T follicular helper cell (primary cell): ENCODE results near the gene DOK6.

Experiments
- DNase-seq: peaks from one replicate; pipeline ENCODE4 v3.0.0-alpha.2; 2020; ENCODE audit warnings: low read depth

The DOK6 gene

DNA sequence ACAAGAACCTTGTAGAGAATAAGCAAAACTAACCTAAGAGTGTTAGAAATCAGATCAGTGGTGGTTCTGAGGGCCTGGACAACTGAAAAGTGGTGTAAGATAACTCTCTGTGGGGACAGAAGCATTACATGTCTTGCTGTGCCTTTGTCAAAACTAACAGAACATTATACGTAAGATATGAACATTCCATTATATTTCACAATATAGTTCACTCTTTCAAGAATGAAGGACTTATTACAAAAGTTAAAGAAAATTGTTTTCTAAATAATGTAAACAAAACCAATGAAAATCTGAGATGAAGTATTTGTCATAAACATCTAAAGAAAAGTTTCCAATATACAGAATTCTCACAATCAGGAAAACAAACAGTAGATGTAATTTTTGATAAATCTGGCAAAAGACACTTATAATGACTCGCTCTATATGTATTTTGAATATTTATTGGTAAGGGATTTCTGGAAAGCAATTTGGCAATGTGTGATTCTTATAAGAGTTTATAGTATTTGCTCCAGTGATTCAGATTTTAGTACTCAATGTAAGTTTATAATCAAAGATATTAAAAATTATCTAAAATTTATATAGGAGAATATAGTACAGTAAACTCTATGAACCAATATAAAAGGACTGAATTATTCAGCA is 288.6 kb downstream of the DOK6 start:
- DNase-seq, result no peak

DNA sequence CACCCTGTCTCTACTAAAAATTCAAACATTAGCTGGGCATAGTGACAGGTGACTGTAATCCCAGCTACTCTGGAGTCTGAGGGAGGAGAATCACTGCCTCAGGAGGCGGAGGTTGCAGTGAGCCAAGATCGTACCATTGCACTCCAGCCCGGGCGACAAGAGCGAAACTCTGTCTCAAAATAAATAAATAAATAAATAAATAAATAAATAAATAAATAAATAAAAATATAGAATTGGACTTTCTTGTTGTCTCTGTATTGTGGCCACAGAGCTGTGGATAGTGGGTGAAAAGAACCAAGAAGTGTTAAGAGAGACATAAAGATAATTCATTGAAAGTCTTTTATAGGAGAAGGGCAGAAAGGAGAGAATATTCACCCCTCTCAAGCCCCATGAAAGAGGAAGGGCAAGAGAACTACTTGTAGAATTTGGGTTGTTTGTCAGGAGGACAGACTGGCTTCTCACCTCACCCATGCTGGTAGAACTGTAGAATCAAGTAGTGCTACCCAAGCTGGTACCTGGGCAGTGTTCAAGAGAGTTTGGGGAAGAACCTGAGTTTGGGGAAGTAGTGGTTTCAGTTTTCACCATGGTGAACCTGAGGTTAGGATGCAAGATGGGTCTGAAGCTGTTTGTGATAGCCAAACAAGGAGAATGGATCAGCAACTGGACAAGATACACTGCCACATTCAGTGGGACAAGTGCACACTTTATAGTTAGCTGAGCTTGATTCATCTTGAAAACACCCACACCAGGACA is 290.5 kb downstream of the DOK6 start:
- DNase-seq, result no peak

DNA sequence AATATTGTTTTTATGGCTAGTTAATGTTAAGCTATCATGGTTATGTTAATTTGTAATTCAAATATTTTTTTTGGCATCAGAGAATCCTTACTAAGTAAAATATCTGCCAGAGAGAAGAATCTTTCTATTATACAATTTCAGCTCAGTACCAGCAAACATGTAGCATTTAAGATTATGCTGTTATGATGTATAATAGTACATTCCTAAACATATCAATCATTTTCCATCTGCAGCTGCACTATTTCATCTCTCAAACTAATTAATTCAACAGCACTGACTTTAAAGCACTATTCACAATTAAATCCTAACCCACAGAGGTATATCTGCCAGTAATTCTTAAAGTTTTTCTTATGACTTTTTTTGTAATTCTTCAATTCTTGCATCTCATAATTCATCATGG is 296.4 kb downstream of the DOK6 start:
- DNase-seq, result no peak

DNA sequence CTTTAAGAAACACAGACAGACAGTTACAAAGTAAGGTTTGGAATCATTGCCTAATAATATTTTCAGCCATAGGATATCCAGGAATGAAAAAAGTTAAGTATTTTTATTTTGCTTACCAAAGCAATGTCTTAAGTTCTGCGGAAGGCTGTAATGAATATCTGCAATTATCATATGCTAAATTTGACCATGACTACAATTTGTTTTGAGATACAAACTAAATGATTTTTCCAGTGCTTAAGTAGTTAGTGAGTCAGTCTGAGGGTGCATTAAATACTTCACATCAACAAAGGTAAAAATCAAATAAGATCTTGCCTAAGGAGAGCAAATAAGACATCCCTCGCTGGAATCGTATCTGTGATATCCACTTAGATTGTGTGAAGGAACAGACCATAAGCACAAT is 297.0 kb downstream of the DOK6 start:
- no peak for DNase-seq

DNA sequence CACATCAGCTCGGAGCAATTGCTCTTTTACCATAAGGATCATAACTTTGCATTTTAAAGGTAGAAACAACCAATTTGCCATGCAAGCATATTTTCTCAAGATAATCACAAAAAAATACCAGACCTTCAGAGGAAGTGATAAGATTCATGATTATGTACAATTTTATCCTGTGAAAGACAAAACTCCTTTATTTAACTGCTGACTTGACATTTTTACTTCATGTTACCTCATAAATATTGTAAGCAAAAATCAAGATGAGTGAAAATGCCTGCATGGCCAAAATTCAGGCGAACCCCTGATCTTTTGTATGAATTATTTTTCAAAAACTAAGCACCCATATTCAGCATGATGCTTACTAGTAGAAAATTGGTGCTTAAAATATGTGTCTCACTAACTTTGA is 300.6 kb downstream of the DOK6 start:
- DNase-seq, result no peak

DNA sequence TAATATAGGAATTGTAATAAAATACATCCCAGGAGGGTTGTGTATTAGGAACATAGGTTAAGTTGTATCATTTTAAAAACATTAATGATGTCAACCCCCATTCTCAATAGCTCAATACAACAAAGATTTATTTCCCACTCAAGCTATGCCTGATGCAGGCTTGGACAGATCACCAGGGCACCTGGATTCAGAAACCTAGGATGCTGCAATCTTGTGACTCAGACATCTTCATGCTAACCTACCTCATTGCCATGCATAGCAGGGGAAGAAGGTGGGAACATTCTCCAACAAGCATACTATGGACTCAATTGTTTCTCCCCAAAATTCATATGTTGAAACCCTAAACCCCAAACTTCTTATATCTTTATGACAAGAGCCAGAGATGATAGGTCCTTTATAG is 302.8 kb downstream of the DOK6 start:
- DNase-seq, result no peak

DNA sequence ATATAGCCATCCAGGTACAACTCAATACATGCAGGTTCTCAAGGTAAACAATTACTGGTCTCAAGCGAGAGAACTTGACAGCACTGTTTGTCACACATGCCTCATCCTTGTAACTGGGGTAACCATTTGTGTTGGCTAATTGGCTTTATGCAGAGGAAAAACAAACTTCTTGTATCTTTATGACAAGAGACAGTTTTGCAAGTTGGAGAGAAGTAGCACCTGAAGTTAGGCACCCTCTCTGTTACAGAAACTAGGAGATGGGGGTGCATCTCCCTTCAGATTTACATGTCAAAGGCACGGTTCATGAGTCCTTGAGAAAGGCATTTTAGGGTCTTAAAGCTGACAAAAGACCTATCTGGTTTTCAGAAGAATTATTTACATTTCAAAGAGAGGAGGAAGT is 305.3 kb downstream of the DOK6 start:
- DNase-seq, result no peak

DNA sequence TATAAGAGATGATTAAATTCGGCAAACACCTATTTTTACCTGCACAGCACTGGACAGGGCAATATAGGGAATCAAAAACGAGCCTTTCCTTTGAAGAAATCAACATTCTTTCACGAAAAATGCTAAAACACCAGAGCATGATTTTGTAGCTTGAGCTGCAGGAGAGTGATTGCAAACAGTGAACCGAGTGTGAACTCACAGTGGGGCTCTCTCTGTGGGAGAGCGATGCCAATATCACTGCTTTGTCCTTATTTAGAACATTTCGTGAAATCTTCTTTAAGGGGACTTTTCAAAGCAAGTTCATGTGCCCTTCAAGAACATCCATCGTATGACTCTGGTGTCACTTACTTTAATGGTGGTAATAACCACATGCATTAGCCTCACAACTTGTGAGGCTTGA is 308.2 kb downstream of the DOK6 start:
- DNase-seq, result no peak

DNA sequence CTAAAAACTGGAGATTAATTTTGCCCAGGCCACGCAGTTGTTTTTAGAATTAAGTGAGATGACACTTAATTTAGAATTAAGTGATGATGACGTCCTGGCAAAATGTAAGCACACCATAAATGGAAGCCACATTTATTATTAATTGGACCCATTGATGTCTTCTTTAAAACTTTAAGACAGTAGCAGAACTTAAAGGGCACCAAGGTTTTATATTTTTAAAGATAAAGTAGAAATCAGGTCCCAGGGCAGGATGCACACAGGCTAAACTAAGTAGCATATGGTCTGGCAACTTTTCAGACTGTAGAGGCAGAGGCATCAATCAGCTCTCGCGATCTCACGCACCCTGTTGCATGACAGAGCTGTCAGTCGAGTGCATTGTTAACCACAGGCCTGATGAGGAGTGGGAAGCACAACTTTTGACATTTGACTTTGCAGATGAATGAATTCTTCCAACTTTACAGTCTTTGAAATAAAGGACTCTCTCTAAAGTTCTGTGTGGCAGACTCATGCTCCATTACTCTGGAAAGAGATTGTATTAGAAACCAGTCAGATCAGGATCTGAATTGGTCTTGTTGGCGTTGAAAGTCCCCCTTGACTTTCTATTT is 314.6 kb downstream of the DOK6 start:
- DNase-seq, result no peak

DNA sequence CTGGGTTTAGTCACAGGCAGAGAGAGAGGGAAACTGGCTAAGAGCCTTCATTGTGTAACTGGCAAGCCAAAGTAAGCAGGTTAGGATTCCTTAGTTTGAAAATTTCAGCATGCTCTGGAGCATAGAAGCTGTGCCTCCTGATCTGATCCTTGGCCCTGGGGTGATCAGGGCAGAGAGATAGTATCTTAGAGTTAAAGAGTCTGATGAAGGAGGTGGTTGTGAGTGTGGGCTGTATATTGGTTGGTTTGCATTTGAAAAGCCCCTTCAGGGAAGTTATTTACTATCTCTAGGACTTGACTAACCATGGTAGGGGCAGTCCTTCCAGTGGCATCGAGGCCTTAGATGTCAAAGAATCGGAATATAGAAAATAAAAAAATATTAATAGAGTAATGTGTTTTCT is 316.9 kb downstream of the DOK6 start:
- no peak for DNase-seq

DNA sequence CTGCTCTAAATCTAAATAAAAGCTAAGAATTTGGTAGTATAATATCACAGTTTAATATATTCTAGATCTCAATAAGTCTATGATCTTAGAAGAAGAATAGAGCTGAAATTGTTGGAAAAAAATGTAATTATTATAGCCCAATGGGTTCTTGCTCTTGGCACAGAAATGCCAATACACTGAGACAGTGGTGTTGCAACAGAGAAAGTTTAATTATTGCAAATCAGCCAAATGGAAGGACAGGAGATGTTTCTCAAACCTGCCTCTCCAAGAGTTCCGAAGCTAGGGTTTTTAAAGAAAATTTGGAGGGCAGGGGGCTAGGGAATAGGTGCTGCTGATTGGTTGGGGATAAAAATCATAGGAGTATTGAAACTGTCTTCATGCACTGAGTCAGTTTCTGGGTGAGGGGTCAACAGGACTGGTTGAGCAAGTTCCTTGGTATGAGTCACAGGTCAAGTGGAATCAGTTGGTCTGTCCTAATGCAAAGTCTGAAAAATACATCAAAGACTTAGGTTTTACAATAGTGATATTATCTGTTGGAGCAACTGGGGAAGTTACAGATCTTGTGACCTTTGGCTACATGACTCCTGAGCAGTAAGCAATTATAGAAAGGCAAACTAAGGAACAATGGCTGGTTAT is 318.3 kb downstream of the DOK6 start:
- DNase-seq, result no peak

DNA sequence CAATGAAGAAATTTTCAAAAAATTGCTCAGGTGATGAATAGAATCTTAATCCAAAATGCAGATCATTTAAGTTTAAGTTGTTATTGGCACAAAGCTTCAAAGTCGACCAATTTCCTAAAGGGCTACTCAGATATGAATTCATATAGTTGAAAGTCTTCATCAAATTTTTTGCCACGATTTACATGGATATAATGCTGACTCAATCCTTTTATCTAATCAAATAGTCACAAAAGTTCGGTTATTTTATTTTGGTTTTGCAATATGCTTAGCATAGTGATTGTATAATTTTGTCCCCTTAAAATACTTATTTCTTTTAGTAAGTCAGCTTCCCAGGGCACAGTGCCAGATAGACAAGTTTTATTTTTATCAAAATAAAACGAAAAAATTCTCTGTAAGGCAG is 319.7 kb downstream of the DOK6 start:
- DNase-seq, result no peak

DNA sequence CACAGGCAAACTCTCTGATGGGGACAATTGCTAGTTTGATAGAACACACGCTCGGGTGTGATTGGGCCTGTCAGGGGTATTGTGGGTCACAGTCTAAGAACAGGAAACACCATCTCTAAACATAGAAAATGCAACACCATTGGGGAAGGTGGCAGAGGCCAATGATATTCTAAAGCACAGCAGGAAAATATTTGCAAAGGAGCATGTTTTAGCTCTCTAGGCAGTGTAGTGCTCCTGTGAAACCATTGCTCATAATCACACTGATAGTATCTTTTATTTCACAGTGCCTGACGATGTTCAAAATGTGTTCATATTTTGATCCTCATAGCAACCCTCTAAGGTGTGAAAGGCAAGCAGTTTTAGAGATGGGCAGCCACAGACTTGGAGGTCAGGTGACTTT is 322.7 kb downstream of the DOK6 start:
- no peak for DNase-seq

DNA sequence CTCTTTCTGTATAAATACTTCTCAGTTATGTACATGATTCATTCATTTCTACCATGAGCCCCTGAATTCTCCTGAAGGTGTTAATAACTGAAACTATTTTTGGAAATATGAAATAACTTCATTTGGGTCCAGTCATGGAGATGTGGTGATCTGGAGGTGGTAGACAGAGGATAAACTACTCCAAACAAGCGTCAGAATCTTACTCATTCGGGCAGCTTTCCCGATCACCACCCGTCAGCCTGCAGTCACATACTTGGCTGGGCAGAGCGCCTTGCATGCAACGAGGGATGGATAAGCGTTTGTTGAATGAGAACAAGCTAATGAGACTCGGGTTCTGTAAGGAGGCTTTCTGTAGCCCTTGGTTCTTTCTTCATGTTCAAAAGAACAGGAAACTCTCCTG is 324.3 kb downstream of the DOK6 start:
- no peak for DNase-seq

DNA sequence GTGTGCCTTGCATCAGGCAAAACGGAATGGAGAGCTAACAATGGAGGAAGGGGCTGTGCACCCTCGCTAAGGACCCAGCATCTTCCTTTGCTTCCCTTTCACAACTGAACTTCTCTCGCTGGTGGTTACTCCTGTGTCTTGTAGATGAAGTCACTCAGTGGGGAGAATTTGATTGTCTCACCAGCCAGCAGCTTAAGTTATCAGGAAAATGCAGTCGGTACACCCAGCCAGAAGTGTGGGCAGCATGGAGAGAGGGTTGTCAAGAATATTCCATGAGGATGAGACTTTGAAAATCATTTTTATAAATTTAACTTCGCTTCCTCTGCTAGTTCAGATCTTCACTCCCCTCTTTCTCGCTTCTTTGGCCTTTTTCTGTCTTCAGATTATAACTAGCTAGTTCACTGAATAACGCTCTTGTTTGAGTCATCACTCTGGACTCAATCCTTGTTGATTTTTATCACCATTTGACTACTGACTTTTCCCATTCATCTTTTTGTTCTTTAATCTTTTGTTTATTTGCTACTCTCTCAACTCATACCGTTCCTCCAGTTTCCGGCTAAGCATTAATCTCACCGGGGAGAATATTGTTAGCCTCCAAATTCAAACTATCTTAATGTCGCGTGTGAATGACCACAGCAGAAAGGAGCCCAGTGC is 325.3 kb downstream of the DOK6 start:
- no peak for DNase-seq

DNA sequence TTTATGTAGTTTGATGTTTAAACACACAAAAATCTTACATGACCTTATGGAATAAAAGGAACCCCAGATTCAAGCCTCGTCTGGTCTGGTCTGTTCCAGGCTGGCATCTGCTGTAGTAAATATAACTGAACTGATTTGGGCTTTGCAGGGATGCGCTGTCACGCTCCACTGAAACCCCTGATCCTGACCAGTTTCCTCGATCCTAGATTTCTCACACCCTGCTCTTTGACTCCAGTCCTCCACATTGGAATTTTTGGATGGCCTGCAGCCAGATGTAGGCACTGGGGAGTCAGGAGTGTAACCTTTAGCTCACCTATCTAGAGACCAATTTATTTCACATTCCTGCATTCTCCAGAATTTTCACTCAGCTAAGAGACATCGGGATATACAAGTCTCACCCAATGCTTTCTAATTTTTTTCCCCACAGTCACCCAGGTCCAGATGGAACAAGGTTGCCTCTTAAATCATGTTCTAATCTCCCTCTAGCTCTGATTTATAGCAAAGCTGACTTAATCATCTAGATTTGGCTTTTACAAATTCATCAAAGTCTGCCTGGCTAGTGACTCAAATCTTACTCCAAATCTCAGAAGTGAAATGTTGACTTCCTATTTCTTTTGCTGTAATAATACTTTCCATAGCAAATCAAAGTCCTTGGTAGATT is 327.4 kb downstream of the DOK6 start:
- DNase-seq, result no peak

DNA sequence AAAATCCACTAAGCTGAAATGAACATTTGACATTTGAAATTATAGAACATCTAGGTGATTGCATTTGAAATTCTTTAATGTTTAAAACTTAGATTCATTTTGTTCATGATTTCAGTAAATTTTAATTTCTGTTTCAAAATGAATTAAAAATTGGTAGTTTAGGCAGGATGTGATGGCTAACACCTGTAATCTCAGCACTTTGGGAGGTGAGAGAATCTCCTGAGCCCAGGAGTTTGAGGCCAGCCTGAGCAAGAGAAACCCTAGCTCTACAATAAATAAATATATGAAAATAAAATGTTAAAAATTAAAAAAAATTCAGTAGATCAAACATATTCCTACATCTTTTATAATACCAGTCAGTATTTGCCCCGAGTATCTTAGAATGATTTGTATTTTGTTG is 330.0 kb downstream of the DOK6 start:
- no peak for DNase-seq

DNA sequence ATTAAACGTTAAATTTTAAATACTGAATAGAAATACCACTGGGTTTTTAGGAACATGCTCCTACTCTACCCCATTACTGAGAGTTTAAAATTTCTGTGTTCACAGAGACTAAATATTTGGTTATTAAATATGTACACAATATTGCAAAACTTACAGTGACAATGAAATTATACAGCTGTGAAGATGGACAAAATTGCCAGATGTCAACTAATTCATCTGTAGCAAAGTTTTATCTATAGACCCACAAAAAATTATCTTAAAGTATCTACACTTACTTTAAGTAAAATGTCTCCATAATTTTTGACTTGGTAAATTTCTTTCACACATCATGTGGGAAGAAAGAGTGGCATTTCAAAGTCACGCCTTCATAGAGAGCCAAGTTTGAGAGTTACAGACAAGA is 333.8 kb downstream of the DOK6 start:
- DNase-seq, result no peak

DNA sequence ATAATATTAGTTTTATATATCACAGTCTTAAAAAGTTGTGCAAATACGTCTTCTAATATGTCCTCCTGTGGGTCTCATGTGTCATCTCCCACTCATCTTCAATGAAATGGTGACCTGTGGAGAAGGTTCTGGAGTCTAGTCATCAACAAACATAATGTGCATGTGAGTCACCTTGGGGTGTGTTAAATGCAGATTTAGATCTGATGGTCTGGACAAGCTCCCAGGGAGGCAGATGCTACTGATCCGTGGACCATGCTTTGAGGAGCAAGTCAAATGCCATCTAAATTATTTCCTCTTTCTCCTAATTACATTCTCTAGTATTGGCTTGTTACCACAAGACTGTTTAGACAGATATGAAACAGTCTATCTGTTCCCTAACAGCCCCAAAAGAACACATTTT is 336.0 kb downstream of the DOK6 start:
- no peak for DNase-seq

DNA sequence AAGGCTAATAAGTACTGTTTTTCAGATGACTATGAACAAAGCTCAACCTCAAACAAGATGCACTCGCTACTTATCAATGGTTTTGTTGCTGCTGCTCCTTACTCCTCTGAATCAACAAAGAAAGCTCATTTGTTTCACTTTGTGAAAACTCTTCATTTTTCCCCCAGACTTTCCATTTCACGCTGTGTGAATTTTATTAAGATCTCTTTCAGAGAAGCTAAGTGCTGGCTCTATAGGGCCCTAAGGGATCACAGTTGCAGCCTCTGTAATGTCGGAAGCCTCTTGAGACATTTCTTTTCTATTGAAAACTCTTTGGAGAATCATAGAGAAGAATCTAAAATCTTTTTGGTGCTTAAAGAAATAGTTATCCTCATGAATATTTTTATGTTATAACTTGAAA is 337.2 kb downstream of the DOK6 start:
- no peak for DNase-seq

DNA sequence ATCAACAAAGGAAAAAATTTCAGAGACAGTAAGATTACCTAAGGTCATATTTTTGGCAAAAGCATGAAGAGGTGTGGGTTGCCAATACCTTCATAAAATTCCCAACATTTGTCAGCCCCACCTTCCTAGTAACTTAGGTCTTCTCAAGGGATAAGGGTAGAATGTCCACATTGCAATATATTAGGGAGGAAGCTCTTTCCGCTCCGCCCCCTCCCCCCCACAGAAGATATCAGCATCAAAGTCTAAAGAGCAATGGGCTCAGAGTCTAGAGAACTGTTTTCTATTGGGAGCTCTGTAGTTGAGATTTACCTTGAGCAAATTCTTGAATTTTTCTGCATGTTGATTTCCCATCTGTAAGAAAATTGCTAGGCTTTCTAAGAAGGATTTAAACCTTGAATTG is 346.7 kb downstream of the DOK6 start:
- DNase-seq, result no peak

DNA sequence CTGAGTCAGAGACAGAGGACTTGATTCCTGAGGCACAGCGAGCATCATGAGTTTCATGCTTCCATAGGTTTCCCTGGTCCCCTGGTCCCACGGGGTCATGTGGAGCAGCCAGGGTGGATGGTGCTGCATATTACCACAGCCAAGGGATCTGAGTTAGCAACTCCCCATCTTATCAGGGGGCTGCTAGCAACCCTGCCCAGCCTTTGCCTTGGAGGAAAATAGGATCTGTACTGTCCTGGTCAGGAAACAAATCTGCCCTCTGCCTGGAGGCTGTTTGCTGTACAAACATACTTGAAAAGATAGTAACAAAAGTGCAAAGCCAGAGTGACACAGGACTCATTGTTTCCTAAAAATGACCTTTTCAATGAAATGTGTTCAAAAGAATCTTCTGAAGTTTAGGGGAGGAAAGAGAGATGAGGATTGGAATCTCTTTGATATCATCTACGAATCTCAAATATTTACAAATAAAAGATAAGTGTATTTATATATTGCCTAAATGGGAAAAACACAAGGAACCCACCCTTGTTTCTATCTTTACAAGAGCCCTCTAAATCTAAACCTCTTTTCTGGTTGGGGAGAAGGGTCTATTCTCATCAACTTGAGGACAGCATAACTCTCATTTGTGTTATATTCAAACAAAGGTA is 352.2 kb downstream of the DOK6 start:
- no peak for DNase-seq
